HepG2 (cell line): ENCODE data around the gene NT5C1B. TPM values are rescaled to one million over a fixed set of nuclear protein-coding genes. Genes with fewer than 3 reads are reported as not detected.
A peak's percentile ranks its signal among the peaks of the same experiment; 100 is the strongest.

ENCODE experiments used
- CEBPG ChIP-seq: IDR thresholded peaks from 2 replicates; pipeline ENCODE4 v1.6.1; 2016
- DMAP1 ChIP-seq: IDR thresholded peaks from 2 replicates; pipeline ENCODE4 v1.6.1; 2016
- EED ChIP-seq: sonication (generic); formaldehyde crosslinking; IDR thresholded peaks from 2 replicates; pipeline ENCODE4 v1.5.0; 2020; ENCODE audit warnings: mild to moderate bottlenecking, missing genetic modification reagents
- FLYWCH1 ChIP-seq: sonication (generic); formaldehyde crosslinking; IDR thresholded peaks from 2 replicates; pipeline ENCODE4 v1.8.1; 2023; ENCODE audit warnings: mild to moderate bottlenecking, missing genetic modification reagents
- FOSL2 ChIP-seq: sonication (generic); formaldehyde crosslinking; IDR thresholded peaks from 2 replicates; pipeline ENCODE4 v1.4.0; 2020; ENCODE audit warnings: missing genetic modification reagents
- GPN1 ChIP-seq: sonication (generic); formaldehyde crosslinking; IDR thresholded peaks from 2 replicates; pipeline ENCODE4 v1.5.1; 2020; ENCODE audit warnings: missing genetic modification reagents, borderline replicate concordance
- HOXA9 ChIP-seq: sonication (generic); formaldehyde crosslinking; IDR thresholded peaks from 2 replicates; pipeline ENCODE4 v1.8.1; 2022; ENCODE audit warnings: missing genetic modification reagents, mild to moderate bottlenecking, moderate library complexity, borderline replicate concordance
- LCORL ChIP-seq, 2 experiments: fragments of 450-650 bp in 1 of 2; sonication (generic) in 1 of 2; formaldehyde crosslinking in 1 of 2; IDR thresholded peaks; 2 replicates each; pipeline versions ENCODE4 v1.5.0 to v1.6.1; 2017 to 2020; ENCODE audit warnings: antibody characterized with exemption in 1 of 2, missing genetic modification reagents in 1 of 2
- NPAS2 ChIP-seq: sonication (generic); formaldehyde crosslinking; IDR thresholded peaks from 2 replicates; pipeline ENCODE4 v1.8.0; 2022; ENCODE audit warnings: mild to moderate bottlenecking, missing genetic modification reagents, borderline replicate concordance
- PRPF4 ChIP-seq: fragments of 200-400 bp; formaldehyde crosslinking; IDR thresholded peaks from 2 replicates; pipeline ENCODE4 v1.6.1; 2016; ENCODE audit warnings: low read length, low read depth; ENCODE audit not compliant: poor library complexity, severe bottlenecking
- YEATS4 ChIP-seq: sonication (generic); formaldehyde crosslinking; IDR thresholded peaks from 2 replicates; pipeline ENCODE4 v1.4.0; 2020; ENCODE audit warnings: missing genetic modification reagents, borderline replicate concordance
- ZBTB3 ChIP-seq: sonication (generic); formaldehyde crosslinking; IDR thresholded peaks from 2 replicates; pipeline ENCODE4 v1.4.0; 2020; ENCODE audit warnings: low read depth, mild to moderate bottlenecking, moderate library complexity, missing genetic modification reagents, borderline replicate concordance
- ZNF264 ChIP-seq: sonication (generic); formaldehyde crosslinking; IDR thresholded peaks from 2 replicates; pipeline ENCODE4 v1.4.0; 2020; ENCODE audit warnings: missing genetic modification reagents
- ZNF768 ChIP-seq: sonication (generic); formaldehyde crosslinking; IDR thresholded peaks from 2 replicates; pipeline ENCODE4 v1.4.0; 2020; ENCODE audit warnings: missing genetic modification reagents
- polyA plus RNA-seq, 8 experiments: library from polyadenylated mRNA; depleted of rRNA in 3 of 8; stranded (reverse) in 7 of 8; unstranded in 1 of 8; fragments of >200 nt; fragmentation: Illumina TruSeq in 4 of 8; extraction: Trizol in 4 of 8; gene quantifications; 2 replicates each; pipeline versions ENCODE4 v1.2.1 to v1.2.3, GENCODE V29; 2011 to 2016; ENCODE audit warnings: low read depth in 4 of 8, missing spikeins in 1 of 8, mixed read lengths in 1 of 8; ENCODE audit not compliant: insufficient read depth in 1 of 8
- total RNA-seq, 5 experiments: library from RNA; depleted of rRNA; stranded (reverse); fragments of >200 nt; fragmentation: Illumina TruSeq; extraction: Trizol; gene quantifications; 2 replicates each; pipeline ENCODE4 v1.2.3, GENCODE V29; 2016; ENCODE audit warnings: low read depth in 1 of 5
- TF ChIP-seq, protein P1 (sequence below): IDR thresholded peaks from 2 replicates; pipeline ENCODE4 v1.4.0; 2020; ENCODE audit warnings: mild to moderate bottlenecking, missing genetic modification reagents
- TF ChIP-seq, protein P2 (sequence below): sonication (generic); formaldehyde crosslinking; IDR thresholded peaks from 2 replicates; pipeline ENCODE4 v1.4.0; 2020; ENCODE audit warnings: missing genetic modification reagents
- TF ChIP-seq, protein P3 (sequence below): sonication (generic); formaldehyde crosslinking; IDR thresholded peaks from 2 replicates; pipeline ENCODE4 v1.4.0; 2020; ENCODE audit warnings: missing genetic modification reagents
- TF ChIP-seq, protein P4 (sequence below): sonication (generic); formaldehyde crosslinking; IDR thresholded peaks from 2 replicates; pipeline ENCODE4 v1.5.1; 2020; ENCODE audit warnings: missing genetic modification reagents, mild to moderate bottlenecking, borderline replicate concordance

The NT5C1B gene
- total and polyA plus RNA-seq, 2 of the 13 experiments (the other 11 are each of a cell fraction or from before 2014, with no cell fraction given) = not detected

DNA sequence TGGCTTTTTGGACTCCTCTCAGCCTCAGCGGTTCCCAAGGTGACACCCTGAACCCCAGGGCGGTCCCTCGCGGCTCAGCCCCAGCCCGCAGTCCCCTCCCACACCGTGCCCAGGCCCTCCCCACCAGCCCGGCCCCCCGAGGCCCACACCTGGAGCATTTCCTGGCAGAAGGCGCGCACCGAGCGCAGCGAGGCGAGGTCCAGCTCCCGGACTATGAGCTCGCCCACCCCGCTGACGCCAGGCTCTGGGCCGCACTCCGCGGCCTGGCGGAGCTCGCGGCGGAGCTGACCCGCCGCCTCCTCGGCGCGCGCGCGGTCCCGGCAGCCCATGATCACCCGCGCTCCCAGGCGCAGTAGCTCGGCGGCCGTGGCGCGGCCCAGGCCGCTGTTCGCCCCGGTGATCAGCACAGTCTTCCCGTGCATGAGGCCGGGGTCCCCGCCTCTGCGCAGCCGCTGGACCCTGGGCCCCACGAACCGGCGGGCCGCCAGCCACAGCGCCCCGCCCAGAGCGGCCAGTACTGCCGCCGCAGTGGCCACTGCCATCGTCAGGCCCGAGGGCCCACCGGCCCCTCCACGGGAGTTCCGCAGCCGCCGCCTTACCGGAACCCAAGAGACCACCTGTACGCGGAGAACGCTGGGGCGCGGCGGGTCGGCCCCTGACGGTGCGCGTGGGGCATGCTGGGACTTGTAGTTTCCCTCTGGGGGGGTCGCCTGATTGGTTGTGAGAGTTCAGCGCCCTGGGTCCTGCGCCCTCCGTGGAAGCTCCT, 29.2 kb downstream of the NT5C1B start, which contains the start of gene RDH14 (continued):
- TF ChIP-seq ZNF768 (no peak; the same call in none of the 2 replicates), GPN1 (no peak; the same call in 1 of the 2 replicates), FOSL2 (CRISPR knock-in tag) (peak; percentile 68), ZNF264 (CRISPR knock-in tag) (peak; percentile 28), ZBTB3 (peak; percentile 72; the same call in 1 of the 2 replicates), FLYWCH1 (CRISPR knock-in tag) (peak; percentile 92), PRPF4 (no peak), DMAP1 (peak; percentile 91), EED (CRISPR knock-in tag) (peak; percentile 87), CEBPG (CRISPR knock-in tag) (no peak), NPAS2 (CRISPR knock-in tag) (no peak), LCORL (IDR thresholded peaks at IDR 0.05) (no peak), LCORL (CRISPR knock-in tag; IDR thresholded peaks at IDR 0.05) (peak; percentile 85), HOXA9 (peak; percentile 29; the same call in 1 of the 2 replicates), YEATS4 (CRISPR knock-in tag) (peak; percentile 99)
- TF ChIP-seq, protein P1, sequence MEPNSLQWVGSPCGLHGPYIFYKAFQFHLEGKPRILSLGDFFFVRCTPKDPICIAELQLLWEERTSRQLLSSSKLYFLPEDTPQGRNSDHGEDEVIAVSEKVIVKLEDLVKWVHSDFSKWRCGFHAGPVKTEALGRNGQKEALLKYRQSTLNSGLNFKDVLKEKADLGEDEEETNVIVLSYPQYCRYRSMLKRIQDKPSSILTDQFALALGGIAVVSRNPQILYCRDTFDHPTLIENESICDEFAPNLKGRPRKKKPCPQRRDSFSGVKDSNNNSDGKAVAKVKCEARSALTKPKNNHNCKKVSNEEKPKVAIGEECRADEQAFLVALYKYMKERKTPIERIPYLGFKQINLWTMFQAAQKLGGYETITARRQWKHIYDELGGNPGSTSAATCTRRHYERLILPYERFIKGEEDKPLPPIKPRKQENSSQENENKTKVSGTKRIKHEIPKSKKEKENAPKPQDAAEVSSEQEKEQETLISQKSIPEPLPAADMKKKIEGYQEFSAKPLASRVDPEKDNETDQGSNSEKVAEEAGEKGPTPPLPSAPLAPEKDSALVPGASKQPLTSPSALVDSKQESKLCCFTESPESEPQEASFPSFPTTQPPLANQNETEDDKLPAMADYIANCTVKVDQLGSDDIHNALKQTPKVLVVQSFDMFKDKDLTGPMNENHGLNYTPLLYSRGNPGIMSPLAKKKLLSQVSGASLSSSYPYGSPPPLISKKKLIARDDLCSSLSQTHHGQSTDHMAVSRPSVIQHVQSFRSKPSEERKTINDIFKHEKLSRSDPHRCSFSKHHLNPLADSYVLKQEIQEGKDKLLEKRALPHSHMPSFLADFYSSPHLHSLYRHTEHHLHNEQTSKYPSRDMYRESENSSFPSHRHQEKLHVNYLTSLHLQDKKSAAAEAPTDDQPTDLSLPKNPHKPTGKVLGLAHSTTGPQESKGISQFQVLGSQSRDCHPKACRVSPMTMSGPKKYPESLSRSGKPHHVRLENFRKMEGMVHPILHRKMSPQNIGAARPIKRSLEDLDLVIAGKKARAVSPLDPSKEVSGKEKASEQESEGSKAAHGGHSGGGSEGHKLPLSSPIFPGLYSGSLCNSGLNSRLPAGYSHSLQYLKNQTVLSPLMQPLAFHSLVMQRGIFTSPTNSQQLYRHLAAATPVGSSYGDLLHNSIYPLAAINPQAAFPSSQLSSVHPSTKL (CRISPR knock-in tag) = peak; percentile 67; the same call in 1 of the 2 replicates
- TF ChIP-seq, protein P2, sequence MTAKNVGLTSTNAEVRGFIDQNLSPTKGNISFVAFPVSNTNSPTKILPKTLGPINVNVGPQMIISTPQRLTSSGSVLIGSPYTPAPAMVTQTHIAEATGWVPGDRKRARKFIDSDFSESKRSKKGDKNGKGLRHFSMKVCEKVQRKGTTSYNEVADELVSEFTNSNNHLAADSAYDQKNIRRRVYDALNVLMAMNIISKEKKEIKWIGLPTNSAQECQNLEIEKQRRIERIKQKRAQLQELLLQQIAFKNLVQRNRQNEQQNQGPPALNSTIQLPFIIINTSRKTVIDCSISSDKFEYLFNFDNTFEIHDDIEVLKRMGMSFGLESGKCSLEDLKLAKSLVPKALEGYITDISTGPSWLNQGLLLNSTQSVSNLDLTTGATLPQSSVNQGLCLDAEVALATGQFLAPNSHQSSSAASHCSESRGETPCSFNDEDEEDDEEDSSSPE (CRISPR knock-in tag) = peak; percentile 74
- TF ChIP-seq, protein P3, sequence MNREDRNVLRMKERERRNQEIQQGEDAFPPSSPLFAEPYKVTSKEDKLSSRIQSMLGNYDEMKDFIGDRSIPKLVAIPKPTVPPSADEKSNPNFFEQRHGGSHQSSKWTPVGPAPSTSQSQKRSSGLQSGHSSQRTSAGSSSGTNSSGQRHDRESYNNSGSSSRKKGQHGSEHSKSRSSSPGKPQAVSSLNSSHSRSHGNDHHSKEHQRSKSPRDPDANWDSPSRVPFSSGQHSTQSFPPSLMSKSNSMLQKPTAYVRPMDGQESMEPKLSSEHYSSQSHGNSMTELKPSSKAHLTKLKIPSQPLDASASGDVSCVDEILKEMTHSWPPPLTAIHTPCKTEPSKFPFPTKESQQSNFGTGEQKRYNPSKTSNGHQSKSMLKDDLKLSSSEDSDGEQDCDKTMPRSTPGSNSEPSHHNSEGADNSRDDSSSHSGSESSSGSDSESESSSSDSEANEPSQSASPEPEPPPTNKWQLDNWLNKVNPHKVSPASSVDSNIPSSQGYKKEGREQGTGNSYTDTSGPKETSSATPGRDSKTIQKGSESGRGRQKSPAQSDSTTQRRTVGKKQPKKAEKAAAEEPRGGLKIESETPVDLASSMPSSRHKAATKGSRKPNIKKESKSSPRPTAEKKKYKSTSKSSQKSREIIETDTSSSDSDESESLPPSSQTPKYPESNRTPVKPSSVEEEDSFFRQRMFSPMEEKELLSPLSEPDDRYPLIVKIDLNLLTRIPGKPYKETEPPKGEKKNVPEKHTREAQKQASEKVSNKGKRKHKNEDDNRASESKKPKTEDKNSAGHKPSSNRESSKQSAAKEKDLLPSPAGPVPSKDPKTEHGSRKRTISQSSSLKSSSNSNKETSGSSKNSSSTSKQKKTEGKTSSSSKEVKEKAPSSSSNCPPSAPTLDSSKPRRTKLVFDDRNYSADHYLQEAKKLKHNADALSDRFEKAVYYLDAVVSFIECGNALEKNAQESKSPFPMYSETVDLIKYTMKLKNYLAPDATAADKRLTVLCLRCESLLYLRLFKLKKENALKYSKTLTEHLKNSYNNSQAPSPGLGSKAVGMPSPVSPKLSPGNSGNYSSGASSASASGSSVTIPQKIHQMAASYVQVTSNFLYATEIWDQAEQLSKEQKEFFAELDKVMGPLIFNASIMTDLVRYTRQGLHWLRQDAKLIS (CRISPR knock-in tag) = peak; percentile 46; the same call in 1 of the 2 replicates
- TF ChIP-seq, protein P4, sequence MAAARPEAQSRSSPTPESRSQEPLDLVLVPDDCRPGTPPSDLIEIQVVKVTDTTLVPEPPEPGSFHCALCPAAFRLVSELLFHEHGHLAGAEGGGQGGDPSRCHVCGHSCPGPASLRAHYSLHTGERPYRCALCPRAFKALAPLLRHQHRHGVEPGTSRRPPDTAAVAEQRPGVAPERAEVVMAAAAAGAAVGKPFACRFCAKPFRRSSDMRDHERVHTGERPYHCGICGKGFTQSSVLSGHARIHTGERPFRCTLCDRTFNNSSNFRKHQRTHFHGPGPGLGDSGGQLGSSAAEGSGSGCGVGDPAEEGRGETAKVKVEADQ (CRISPR knock-in tag) = peak; percentile 85; the same call in 1 of the 2 replicates
